ENCODE measurements around the gene GUCY1A1.

GUCY1A1 gene

GRCh38 chr4:155659176-155659575 lies 7.5 kb upstream of the GUCY1A1 start:
- TF ChIP-seq ZFX (IDR thresholded peaks at IDR 0.05; ENCODE audit: borderline replicate concordance): no peak
- TF ChIP-seq CTCF (IDR thresholded peaks at IDR 0.05): no peak
- no peak overlapping the region for H3K27ac ChIP-seq

- no peak overlapping the region for H3K27ac ChIP-seq
- no peak for TF ChIP-seq ZFX (IDR thresholded peaks at IDR 0.05; ENCODE audit: borderline replicate concordance)
- TF ChIP-seq CTCF (IDR thresholded peaks at IDR 0.05): no peak
Observed at GRCh38 chr4:155660436-155660835, 6.2 kb upstream of the GUCY1A1 start.

GRCh38 chr4:155665054-155665453 lies 1.6 kb upstream of the GUCY1A1 start:
- no peak overlapping the region for H3K27ac ChIP-seq
- TF ChIP-seq ZFX (IDR thresholded peaks at IDR 0.05; ENCODE audit: borderline replicate concordance) (no peak), CTCF (IDR thresholded peaks at IDR 0.05) (no peak)

GRCh38 chr4:155667222-155667567 lies 547 bp downstream of the GUCY1A1 start:
- H3K27ac ChIP-seq: peak overlapping the region; percentile 28

GRCh38 chr4:155667568-155668511 lies 1.2 kb downstream of the GUCY1A1 start:
- H3K27ac ChIP-seq: peak overlapping the region; percentile 28
- no peak for TF ChIP-seq ZFX (IDR thresholded peaks at IDR 0.05; ENCODE audit: borderline replicate concordance)
- no peak for TF ChIP-seq CTCF (IDR thresholded peaks at IDR 0.05)

More at GRCh38 chr4:155667222-155667567, 547 bp downstream of the GUCY1A1 start:
- TF ChIP-seq ZFX (IDR thresholded peaks at IDR 0.05; ENCODE audit: borderline replicate concordance): no peak
- peak; percentile 10; the same call in 1 of the 2 replicates for TF ChIP-seq CTCF (IDR thresholded peaks at IDR 0.05)

- TF ChIP-seq CTCF (IDR thresholded peaks at IDR 0.05) (no peak), ZFX (IDR thresholded peaks at IDR 0.05; ENCODE audit: borderline replicate concordance) (no peak)
- no peak overlapping the region for H3K27ac ChIP-seq
Observed at GRCh38 chr4:155668707-155669220, 2.1 kb downstream of the GUCY1A1 start.

- H3K27ac ChIP-seq: no peak overlapping the region
- no peak for TF ChIP-seq CTCF (IDR thresholded peaks at IDR 0.05)
- TF ChIP-seq ZFX (IDR thresholded peaks at IDR 0.05; ENCODE audit: borderline replicate concordance): no peak
Observed at GRCh38 chr4:155672342-155672741, 5.7 kb downstream of the GUCY1A1 start.
